ENCODE results near the gene LAMC3.

Gene LAMC3

DNA sequence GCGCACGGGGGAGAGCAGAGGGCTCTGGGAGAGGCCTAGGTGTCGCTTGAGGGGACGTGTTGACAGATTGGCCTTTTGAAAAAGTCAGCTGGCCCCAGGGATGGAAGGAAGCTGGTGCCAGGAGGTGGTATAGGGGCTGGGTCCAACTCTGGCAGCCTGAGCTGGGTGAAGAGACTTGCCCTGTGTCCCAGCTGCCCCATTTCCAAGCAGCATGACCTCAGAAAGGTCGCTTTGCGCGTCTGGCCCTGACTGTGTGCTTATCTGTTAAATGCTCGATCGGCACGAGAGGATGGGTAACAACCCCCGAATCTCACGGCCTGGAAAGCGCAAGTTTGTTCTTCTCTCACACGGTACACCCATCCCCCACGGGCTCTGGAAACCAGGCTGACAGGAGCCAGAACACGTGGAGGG is 31.2 kb upstream of the LAMC3 start:
- in situ Hi-C loops (cut with HindIII; ENCODE audit: low sequenced_read_pairs), result no loop called here

- in situ Hi-C loops (cut with HindIII; ENCODE audit: low sequenced_read_pairs), result no loop called here
Observed at GRCh38 chr9:130979591-130980385, 29.2 kb upstream of the LAMC3 start.

DNA sequence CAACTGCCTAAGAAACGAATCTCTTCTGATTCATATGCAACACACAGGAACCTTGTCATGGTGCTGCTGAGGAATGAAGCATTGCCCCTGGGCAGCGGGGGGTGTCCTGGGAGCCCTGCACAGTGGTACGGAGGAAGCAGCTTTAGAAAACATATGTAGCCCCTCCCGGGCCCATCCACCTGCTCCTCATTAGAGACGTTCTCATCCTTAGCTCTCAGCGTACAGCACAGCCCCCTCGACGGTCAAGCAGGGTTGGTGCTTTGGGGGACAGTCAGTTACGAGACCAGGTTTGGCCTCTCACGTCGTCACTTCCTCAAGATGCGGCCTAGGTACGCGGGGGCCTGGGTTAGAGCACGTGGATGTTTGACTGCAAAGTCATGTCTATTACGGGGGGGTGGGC is 28.4 kb upstream of the LAMC3 start:
- in situ Hi-C loops (cut with HindIII; ENCODE audit: low sequenced_read_pairs), result no loop called here

DNA sequence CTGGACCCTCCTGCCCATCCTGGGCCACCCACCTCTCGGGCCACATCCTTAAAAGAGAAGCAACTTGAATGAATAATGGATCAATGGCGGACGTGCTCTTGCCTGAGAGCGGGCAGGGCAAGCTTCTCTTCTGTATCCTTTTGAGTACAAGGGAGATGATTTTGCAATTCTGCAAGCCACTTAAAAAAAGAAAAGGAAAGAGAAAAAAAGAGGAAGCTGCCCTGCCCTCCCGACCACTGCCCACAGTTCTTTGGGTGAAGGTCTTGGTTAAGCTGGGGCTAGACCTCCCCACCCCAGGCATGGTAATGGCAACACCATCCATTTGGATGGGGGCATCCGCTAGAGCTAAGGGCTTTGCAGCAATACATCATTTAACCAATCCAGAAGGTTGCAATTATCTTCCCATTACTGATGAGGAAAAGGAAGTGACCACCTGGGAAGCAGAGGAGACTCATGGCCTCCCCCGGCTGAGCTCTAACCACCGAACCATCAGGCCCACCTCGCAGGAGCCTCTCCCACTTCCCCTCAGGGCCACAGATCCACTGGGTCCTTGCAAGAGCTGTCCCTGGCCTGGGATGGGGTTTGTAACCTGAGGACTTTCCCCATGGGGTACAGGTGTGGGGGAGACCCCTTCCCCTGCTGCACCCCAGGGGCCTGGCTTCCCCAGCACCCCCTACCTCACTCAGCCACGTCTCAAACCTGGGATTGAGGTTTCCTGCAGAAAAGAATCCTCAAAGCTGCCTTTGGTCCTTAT is 27.8 kb upstream of the LAMC3 start:
- in situ Hi-C loops (cut with HindIII; ENCODE audit: low sequenced_read_pairs), result no loop called here

DNA sequence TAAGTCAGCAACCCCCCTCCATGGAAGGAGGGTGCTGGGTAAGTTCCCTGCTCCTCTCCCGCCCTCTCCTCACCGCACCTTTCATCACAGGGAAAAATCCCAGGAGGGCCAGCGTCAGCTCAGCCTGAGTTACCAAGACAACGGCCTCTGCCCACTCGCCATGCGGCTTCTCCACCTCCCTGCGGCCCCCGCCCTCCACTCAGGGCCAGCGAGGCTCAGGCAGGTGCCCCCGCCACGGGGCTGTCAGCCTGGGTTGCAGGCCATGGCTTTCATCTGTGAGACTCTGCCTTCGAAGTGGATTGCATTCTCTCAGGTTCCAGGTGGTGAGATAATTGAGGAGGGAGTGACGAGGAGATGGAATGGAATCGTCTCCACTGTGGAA is 27.2 kb upstream of the LAMC3 start:
- in situ Hi-C loops (cut with HindIII; ENCODE audit: low sequenced_read_pairs), result no loop called here

DNA sequence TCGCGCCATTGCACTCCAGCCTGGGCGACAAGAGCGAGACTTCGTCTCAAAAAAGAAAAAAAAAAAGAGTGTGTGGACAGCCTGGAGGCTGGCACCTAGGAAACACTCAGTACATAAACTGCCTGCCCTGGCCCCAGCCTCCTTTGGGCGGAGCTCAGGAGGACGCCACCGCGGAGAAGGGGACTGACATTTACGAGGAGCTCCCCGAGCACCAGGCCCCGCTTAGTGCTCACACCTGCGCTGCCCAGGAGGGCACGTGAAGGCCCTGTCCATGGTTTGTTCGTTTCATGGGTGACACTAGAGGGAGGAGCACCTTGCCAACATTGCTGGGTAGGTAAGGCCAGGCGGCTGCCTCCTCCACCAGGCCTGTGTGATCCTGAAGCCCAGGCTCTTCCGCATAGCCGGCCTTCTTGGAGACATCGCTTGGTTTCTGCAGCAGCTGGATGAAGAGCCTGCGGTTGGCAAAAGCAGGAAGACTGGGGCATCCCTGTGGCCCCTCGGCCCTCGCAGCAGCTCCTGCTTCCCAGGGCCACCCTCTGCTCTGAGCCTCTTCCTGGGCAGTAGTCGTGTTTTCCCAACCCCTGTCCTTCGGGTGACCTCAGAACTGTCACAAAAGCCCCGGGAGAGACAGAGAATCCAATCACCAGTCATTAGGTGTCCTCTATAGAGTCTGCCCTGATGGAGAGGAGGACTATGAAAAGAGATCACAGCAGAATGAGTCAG is 26.2 kb upstream of the LAMC3 start:
- in situ Hi-C loops (cut with HindIII; ENCODE audit: low sequenced_read_pairs), result no loop called here

DNA sequence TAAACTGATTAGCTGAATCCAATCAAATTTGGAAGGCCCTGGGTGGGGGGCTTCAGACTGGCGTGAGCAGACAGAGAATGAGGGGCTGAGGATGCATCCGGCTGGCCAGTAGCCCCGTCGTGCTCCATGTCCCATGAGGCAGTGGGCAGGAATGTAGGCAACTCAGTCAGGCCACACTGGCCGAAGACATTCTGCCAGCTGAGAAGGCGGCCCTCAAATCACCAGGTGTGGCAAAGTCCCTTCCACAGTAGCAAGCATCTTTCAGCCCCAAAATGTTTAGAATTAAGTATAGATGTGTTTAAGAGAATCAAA is 25.7 kb upstream of the LAMC3 start:
- in situ Hi-C loops (cut with HindIII; ENCODE audit: low sequenced_read_pairs), result no loop called here

GRCh38 chr9:130983970-130984369 is 25.0 kb upstream of the LAMC3 start:
- in situ Hi-C loops (cut with HindIII; ENCODE audit: low sequenced_read_pairs), result no loop called here

GRCh38 chr9:130984521-130984920 is 24.5 kb upstream of the LAMC3 start:
- in situ Hi-C loops (cut with HindIII; ENCODE audit: low sequenced_read_pairs), result no loop called here

GRCh38 chr9:130985029-130985428 is 23.9 kb upstream of the LAMC3 start:
- in situ Hi-C loops (cut with HindIII; ENCODE audit: low sequenced_read_pairs), result no loop called here

DNA sequence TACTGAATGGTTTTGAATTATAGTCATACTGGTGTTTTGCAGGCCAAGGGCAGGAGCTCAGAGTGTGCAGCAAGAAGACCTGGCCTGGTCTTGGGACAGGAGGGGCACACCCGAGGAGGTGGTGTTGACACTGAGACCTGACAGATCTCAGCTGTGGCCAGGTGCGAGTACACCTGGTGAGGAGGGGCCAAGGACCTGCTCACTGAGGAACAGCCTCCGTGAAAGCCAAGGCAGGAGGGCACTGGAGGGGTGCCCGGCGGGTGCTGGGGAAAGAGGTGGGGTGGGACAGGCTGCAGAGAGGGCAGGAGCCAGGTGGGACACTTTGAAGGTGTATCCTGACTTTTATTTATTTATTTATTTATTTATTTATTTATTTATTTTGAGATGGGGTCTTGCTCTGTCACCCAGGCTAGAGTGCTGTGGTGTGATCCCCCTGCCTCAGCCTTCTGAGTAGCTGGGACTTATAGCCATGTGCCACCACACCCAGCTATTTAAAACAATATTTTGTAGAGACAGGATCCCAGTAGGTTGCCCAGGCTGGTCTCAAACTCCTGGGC is 23.3 kb upstream of the LAMC3 start:
- in situ Hi-C loops (cut with HindIII; ENCODE audit: low sequenced_read_pairs), result no loop called here

- in situ Hi-C loops (cut with HindIII; ENCODE audit: low sequenced_read_pairs), result no loop called here
Observed at GRCh38 chr9:130986356-130986965, 22.5 kb upstream of the LAMC3 start.

- in situ Hi-C loops (cut with HindIII; ENCODE audit: low sequenced_read_pairs), result no loop called here
Observed at GRCh38 chr9:130987054-130987453, 21.9 kb upstream of the LAMC3 start.

GRCh38 chr9:130987738-130988399 is 21.1 kb upstream of the LAMC3 start:
- in situ Hi-C loops (cut with HindIII; ENCODE audit: low sequenced_read_pairs), result no loop called here

DNA sequence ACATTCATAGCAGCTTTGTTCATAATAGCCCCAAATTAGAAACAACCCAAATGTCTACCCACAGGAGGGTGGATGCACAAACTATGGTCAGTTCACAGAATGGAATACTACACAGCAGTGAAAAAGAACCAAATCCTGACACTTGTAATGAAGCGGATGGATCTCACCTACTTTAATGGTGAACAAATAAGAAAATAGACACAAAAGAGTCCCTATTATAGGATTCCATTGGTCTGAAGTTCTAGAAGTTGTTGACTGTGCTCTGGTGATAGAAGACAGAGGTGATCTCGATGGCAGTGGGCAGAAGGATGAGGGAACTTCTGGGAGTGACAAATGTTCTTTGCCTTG is 20.6 kb upstream of the LAMC3 start:
- in situ Hi-C loops (cut with HindIII; ENCODE audit: low sequenced_read_pairs), result no loop called here

GRCh38 chr9:130988905-130989304 is 20.1 kb upstream of the LAMC3 start:
- in situ Hi-C loops (cut with HindIII; ENCODE audit: low sequenced_read_pairs), result no loop called here

- in situ Hi-C loops (cut with HindIII; ENCODE audit: low sequenced_read_pairs), result no loop called here
Observed at GRCh38 chr9:130989391-130989790, 19.6 kb upstream of the LAMC3 start.

DNA sequence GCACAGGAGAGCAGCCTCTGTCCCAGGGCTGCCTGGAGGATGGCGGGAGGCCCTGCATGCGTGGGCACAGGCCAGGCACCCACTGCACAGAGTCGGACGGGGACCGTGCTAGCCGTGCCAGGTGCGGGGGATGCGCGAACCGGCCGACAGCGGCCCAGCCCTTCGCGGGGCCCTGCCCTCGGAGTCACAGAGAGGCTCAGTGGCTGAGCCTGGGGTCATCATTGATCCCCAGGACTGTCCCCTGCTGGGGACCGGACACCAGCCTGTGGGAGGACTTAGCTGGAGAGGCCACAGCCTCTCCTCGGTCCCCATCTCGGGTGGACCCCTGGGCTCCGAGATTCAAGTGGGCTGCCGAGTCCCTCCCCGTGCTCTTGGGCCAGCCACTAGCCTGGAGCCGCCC is 19.1 kb upstream of the LAMC3 start:
- in situ Hi-C loops (cut with HindIII; ENCODE audit: low sequenced_read_pairs), result no loop called here

DNA sequence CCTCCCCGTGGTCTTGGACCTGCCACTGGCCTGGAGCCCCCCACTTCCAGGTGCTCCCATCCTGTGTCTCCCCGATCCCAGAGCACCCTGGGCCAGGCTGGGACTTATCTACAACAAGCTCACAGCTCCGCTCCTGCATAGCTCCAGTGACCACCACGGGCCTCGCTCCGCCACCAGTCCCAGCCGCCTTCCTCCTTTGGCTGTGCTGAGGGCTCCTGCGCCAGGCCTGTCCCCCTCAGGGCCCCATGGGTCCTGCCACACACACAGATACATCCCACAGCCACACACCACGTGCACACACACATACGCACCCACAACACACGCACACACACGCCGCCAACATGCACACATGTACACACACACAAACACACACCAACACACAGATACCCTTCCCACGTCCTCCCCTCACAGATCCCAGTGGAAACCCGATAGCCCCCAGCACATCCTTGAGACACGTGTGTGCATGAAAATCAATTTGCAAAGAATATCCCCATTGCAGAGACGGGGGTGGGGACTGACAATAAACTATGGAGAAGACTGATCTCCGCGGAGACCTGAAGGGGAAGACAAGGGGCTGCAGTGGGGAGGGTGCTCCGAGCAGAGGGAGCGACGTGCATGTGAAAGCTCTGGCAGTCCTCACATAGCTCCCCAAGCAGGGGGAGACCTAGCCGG is 18.5 kb upstream of the LAMC3 start:
- in situ Hi-C loops (cut with HindIII; ENCODE audit: low sequenced_read_pairs), result no loop called here

All from DLD1 (cell line).